GM19043 (cell line): ENCODE measurements around the gene FUT3.
"Not testable (repeated sequence)": the region's sequence is repeated elsewhere in the genome, so short reads cannot be mapped to it uniquely, and the experiment has no call there.

Experiments
- ATAC-seq: cut with Tn5 transposase; IDR thresholded peaks from one replicate; pipeline ENCODE4 v1.9.1; 2021; ENCODE audit warnings: low read depth; ENCODE audit not compliant: unreplicated experiment

Gene FUT3

GRCh38 chr19:5882421-5882968 is 31.2 kb upstream of the FUT3 start:
- no peak for ATAC-seq

- ATAC-seq: no peak
Measured at GRCh38 chr19:5881543-5882299, 30.5 kb upstream of the FUT3 start.

GRCh38 chr19:5880604-5881078 is 29.4 kb upstream of the FUT3 start:
- no peak for ATAC-seq

GRCh38 chr19:5880196-5880595 is 28.9 kb upstream of the FUT3 start:
- no peak for ATAC-seq

GRCh38 chr19:5877882-5878281 is 26.6 kb upstream of the FUT3 start:
- ATAC-seq: no peak

GRCh38 chr19:5877427-5877826 is 26.2 kb upstream of the FUT3 start:
- ATAC-seq: no peak

- not testable (repeated sequence) for ATAC-seq
Measured at GRCh38 chr19:5874496-5874895, 23.2 kb upstream of the FUT3 start.

GRCh38 chr19:5873617-5874199 is 22.5 kb upstream of the FUT3 start:
- no peak for ATAC-seq

- no peak for ATAC-seq
Measured at GRCh38 chr19:5870986-5871394, 19.7 kb upstream of the FUT3 start.

GRCh38 chr19:5867201-5868136 is 16.2 kb upstream of the FUT3 start:
- no peak for ATAC-seq

- no peak for ATAC-seq
Measured at GRCh38 chr19:5865772-5866171, 14.5 kb upstream of the FUT3 start.

- ATAC-seq: no peak
Measured at GRCh38 chr19:5864725-5865486, 13.7 kb upstream of the FUT3 start.

GRCh38 chr19:5864013-5864720 is 12.9 kb upstream of the FUT3 start:
- no peak for ATAC-seq

- no peak for ATAC-seq
Measured at GRCh38 chr19:5863030-5863665, 11.9 kb upstream of the FUT3 start.

GRCh38 chr19:5857203-5858081 is 6.2 kb upstream of the FUT3 start:
- no peak for ATAC-seq

GRCh38 chr19:5855151-5855550 is 3.9 kb upstream of the FUT3 start:
- ATAC-seq: not testable (repeated sequence)

GRCh38 chr19:5854121-5854520 is 2.9 kb upstream of the FUT3 start:
- not testable (repeated sequence) for ATAC-seq

GRCh38 chr19:5850743-5851293 is 431 bp downstream of the FUT3 start:
- ATAC-seq: no peak
